Kidney tubule cell (primary cell): Measurements from ENCODE around the gene DEK.
"Not testable (repeated sequence)": the region's sequence is repeated elsewhere in the genome, so short reads cannot be mapped to it uniquely, and the experiment has no call there.

Source experiments
- DNase-seq: peaks from one replicate; pipeline ENCODE4 v3.0.0-alpha.2; 2018; ENCODE audit warnings: low spot score

The DEK gene

DNA sequence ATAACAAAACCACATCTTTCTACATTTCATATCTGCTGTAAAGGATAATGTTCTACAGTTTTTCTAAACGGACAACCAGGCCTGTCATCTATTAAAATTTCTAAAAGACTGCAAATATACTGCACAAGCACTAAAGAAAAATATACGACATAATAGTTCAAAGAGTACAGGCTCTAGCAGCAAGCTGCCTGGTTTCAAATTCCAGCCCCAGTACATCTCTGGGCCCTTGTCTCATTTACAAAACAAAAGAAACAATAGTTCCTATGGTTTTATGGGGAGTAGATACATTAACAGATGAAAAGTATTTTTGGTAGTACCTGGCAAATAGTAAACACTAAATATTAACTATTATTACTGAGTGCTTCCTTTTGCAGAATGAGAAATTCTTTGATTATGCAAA is 24.1 kb downstream of the DEK start:
- DNase-seq: no peak

DNA sequence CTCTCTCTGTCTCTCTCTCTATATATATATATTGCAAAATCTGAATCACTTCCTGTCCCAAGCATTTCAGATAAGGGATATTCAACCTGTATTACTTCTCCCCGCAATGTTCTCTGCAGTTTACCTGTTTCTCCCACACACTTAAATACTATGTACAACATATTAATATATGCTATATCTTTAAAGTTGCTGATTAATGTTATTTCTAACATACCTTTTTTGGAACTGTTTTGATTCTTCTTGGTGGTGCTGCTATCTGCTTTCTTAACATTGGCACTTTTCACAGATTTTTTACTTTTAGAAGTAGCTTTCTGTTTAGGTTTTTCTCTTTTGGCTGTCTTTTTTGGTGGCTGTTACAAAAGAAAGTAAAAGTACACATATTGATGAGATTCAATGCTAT is 27.2 kb downstream of the DEK start:
- DNase-seq: no peak

DNA sequence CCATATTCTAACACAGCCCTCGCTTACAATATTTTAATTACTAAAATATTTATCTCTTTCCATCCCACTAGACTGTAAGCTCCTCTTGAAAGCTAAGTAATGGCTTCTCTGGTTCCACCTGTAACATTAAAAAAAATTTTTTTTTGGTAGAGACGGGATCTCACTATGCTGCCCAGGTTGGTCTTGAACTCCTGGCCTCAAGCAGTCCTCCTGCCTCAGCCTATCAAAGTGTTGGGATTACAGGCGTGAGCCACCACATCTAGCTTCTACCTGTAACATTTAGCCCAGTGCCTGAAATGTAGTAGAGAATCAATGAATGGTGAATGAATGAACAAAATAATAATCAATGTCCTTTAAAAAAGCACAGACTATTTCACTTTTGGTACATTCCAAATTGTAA is 28.8 kb downstream of the DEK start:
- DNase-seq: no peak

DNA sequence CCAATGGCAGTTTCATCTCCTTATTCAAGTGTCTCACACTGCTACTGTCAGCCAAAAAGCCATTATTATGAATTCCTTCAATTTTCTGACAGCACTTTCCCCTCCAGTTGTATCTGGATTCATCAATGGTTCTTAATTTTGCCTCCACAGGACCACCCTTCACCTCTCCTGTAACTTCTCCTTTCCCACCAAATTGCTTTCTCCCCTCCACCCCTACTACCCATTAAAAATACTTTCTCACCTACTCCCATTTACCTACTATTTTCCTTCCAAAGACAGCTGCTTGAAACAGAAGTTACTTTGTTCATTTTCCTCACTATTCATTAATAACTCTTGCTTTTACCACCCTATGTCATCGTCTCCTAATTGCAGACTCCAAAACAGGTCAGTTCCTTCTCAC is 29.8 kb downstream of the DEK start:
- DNase-seq: no peak

DNA sequence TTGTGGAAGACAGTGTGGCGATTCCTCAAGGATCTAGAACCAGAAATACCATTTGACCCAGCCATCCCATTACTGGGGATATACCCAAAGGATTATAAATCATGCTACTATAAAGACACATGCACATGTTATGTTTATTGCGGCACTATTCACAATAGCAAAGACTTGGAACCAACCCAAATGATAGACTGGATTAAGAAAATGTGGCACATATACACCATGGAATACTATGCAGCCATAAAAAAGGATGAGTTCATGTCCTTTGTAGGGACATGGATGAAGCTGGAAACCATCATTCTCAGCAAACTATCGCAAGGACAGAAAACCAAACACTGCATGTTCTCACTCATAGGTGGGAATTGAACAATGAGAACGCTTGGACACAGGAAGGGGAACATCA is 30.6 kb downstream of the DEK start:
- DNase-seq: not testable (repeated sequence)

DNA sequence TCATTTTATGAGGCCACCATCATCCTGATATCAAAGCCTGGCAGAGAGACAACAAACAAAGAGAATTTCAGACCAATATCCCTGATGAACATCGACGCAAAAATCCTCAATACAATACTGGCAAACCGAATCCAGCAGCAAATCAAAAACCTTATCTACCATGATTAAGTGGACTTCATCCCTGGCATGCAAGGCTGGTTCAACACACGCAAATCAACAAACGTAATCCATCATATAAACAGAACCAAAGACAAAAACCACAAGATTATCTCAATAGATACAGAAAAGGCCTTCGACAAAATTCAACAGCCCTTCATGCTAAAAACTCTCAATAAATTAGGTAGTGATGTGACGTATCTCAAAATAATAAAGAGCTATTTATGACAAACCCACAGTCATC is 32.5 kb downstream of the DEK start:
- DNase-seq: not testable (repeated sequence)

DNA sequence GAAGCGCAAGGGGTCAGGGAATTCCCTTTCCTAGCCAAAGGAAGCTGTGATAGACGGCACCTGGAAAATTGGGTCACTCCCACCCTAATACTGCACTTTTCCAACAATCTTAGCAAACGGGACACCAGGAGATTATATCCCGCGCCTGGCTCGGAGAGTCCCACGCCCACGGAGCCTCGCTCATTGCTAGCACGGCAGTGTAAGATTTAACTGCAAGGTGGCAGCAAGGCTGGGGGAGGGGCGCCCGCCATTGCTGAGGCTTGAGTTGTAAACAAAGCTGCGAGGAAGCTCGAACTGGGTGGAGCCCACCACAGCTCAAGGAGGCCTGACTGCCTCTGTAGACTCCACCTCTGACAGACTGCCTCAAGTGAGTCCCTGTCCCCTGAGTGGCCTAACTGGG is 35.7 kb downstream of the DEK start:
- not testable (repeated sequence) for DNase-seq

DNA sequence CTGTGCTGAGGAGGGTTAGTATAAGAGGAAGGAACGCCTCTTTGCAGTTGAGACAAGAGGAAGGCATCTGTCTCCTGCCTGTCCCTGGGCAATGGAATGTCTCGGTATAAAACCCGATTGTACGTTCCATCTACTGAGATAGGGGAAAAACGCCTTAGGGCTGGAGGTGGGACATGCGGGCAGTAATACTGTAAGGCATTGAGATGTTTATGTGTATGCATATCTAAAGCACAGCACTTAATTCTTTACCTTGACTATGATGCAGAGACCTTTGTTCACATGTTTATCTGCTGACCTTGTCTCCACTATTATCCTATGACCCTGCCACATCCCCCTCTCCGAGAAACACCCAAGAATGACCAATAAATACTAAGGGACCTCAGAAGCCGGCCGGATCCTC is 37.2 kb downstream of the DEK start:
- not testable (repeated sequence) for DNase-seq

DNA sequence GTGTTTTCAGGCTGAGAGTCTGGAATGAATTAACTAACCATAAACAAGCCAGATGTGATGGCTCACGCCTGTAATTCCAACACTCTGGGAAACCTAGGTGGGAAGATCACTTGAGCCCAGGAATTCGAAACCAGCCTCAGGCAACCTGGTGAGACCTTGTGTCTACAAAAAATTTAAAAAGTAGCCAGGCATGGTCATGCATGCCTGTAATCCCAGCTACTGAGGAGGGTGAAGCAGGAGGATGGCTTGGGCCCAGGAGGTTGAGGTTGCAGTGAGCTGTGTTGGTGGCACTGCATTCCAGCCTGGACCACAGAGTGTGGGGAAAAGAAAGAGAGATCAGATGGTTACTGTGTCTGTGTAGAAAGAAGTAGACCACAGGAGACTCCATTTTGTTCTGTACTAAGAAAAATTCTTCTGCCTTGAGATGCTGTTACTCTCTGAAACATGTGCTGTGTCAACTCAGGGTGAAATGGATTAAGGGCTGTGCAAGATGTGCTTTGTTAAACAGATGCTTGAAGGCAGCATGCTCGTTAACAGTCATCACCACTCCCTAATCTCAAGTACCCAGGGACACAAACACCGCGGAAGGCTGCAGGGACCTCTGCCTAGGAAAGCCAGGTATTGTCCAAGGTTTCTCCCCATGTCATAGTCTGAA is 37.8 kb downstream of the DEK start:
- peak; percentile 68 for DNase-seq

DNA sequence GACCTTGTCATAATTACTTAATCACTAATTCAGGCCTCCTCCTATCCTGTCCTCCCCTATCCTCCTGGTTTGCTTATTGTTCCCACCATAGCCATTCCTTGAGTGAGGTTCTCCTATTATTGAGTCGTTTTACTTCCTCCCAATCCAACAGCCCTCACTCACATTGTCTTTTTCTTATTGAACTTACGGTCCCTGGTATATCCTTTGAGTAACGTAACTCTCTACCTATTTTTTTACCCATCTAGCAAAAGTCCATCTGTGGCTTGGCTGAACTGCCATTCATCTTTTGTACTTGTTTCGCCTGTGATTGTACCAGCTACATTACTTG is 43.1 kb downstream of the DEK start:
- no peak for DNase-seq

DNA sequence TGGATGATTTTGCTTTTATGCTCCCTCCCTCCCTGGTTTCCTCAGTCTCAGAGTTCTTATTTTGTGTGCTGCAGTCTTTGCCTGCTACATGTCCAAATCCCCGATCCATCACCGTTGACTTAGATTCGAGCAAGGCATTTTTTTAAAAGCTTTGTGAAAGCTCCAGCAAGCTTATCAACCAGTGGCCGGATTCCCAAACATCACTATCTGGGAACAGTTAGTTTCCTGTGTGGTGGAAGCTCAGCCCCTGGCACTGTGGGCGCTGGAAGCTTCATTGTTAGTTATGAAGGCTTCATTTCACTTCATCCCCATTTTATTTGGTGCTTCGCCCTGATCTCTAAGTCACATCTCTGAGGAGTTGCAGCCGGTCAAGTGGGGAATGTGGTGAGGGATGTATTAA is 44.7 kb downstream of the DEK start:
- DNase-seq: no peak

DNA sequence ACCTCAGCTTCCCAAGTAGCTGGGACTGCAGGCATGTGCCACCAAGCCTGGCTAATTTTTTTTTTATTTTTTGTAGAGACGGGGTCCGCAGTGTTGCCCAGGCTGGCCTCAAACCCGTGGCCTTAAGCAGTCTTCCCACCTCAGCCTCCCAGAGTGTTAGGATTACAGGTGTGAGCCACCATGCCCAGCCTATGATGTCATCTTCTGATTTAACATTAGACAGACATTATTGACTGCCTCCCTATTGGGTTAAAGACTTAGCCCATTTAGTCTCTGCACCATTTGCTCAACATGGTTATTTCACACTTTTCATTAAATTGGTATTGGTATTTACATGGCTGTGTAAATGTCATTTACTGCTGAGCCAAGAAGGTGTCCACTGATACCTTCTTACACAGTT is 46.1 kb downstream of the DEK start:
- DNase-seq: no peak

DNA sequence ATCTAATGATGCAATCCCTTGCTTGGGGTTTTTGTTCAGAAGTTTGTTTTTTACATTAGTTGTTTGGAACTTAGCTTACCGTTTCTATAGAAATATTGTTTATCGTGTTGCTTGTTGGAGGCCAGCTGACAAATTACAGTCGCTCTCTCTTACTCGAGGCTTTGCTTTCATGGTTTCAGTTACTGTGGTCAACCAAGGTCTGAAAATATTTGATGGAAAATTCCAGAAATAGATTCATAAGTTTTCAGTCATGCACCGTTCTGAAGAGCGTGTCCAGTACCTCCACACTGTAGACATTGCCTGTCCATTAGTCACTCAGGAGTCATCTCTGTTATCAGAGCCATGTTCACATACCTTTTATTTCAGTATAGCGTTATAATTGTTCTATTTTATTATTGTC is 47.9 kb downstream of the DEK start:
- DNase-seq: peak; percentile 92

DNA sequence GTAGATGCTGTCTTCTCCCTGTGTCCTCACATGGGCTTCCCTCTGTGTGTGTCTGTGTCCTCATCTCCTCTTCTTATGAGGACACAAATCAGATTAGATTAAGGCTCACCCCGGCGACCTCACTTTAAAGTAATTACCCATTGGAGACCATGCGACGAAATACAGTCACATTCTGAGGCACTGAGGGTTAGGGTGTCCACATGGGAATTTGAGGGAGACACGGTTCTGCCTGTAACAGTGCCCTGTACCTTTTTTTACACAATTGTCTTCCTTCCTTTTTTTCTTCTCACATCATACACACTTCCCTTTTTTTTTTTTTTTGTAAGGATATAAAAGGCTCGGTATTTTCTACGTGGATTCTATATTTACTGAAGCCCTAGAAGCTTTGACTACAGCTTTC is 48.9 kb downstream of the DEK start:
- DNase-seq: no peak

DNA sequence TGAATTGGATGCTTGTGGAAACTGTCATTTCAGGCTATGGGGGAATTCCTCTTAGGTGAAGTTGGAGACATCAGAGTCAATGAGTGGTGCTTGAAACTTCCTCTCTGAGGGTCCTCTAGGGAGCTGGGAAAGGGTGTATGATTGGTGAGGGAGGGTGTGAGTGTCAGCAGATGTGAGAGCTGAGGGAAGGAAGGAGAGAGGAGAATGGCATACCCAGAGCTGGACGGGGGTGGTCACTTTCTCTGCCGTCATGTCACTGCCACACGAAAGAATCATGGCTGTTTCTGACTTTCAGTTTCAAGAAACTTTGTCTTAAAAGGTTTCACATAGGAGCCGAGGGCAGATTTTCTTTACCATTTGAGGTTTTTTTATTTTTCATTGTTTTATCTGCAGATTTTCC is 50.3 kb downstream of the DEK start:
- DNase-seq: no peak

DNA sequence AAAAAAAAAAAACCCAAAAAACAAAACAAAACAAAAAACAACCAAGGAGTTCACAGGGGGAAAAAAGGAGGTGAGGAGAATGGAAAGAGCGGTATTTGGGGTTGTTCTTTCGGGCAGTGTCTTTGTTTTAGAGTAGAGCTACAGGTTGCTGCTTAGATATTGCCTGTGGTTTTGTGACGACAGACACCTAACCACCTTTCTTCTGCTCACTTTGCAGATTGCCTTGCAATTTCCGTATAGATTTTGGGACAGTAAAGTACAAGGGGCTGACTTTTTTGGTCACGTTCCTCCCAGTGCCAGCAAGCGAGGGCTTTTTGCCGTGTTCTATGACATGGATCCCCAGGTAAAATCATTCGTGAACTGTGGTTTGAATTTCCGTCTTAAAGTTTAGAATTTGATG is 50.9 kb downstream of the DEK start:
- DNase-seq: no peak

DNA sequence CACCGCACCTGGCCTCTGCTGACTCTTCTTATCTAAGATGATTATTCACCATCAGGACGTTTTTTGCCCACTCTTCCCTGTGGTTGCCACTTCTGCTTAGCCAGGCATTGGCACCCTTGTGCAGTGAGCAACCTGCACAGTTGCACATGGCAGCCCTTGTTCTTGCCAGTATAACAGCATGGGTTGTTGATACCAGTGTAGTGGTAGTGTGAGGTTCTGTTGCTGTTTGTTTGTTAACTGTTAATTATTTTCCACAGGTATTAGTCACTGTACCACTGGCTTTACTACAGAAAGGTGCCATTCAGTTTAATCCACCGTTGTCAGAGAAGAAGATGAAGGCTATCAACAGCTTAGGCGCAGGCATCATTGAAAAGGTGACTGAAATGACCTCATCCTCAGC is 52.1 kb downstream of the DEK start:
- peak; percentile 27 for DNase-seq

DNA sequence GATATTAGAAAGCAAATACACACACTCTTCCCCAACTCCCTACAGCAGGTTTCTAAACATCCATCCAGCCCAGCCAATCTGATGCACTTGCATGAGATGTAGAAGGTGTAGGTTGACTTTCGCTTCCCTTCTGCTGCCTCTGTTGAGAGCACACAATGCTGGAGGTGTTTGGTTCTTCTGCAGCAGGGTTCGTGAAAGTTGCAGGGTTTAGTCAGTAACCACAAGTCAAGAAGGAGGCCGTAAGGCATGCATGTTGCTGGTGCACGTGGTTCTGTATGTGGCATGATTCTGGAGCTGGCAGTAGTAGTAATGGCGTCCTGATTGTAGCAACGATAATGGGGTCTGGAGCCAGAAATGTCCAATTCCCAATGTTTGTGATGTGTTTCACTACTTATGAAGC is 53.0 kb downstream of the DEK start:
- no peak for DNase-seq

DNA sequence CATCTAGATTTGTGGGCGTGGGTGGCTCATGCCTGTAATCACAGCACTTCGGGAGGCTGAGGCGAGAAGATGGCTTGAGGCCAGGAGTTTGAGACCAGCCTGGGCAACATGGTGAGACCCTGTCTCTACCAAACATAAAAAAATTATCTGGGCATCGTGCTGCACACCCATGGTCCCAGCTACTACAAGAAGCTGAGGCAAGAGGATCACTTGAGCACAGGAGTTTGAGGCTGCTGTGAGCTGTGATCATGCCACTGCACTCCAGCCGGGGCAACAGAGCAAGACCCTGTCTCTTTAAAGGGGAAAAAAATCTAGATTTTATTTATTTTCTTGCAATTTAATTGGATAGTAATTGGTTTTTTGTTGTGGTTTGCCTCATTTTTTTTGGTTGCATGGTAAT is 53.6 kb downstream of the DEK start:
- DNase-seq: no peak

DNA sequence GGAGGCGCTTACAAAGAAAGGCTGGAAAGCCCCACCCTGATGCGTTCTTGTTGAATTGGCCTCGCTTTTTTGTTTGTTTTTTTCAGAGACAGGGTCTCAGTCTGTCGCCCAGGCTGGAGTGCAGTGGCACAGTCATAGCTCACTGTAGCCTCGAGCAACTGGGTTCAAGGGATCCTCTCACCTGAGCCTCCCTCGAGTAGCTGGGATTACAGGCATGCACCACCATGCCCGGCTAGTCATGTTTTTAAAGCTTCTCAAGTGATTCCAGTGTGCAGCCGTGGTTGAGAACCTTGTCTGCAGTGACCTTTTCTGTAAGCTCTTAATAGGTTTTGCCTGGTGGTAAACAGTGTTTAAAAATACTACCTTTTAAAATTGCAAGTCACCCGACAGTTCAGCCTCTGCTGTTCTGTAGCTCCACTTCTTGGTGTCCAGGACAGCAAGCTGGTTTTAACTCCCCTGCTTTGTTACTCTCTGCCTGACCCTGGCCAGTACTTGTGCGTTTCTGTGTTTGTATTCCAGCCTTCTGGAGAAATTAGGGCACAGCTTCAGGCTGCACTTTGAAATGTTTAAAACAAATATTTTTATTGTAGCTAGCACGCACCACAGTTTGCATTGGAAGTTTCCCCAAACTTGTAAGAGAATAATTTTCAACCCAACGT is 54.7 kb downstream of the DEK start:
- no peak for DNase-seq

DNA sequence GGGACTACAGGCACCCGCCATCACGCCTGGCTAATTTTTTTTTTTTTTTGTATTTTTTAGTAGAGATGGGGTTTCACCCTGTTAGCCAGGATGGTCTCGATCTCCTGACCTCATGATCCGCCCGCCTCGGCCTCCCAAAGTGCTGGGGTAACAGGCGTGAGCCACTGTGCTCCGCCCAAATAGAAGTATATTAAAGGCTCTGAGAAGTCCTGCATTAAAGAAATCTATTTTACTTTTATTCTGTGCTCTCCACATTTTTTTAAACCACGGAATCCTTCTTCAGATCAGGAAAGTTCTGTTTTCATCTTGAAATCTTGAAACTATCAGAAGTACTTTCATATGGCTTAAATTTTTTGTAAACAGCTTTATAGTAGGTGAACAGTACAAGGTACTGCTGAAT is 55.6 kb downstream of the DEK start:
- DNase-seq: not testable (repeated sequence)

DNA sequence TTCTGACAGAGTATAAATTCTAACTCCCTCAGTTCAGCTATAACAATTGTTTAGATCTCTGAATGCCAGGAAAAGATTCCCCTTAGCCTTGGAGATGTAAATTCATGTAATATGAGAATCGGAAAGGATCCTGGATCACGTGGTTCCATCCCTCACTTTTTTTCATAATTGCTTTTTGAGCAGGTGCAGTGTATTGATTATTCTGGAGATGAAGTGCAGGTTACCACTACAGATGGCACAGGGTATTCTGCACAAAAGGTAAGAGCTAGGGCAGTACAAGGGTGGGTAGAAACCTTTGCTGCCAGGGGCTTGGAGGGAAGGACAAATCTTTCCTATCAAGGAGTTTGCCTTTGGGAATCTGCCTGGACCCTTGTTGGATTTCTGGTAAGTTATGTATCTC is 56.4 kb downstream of the DEK start:
- DNase-seq: no peak

DNA sequence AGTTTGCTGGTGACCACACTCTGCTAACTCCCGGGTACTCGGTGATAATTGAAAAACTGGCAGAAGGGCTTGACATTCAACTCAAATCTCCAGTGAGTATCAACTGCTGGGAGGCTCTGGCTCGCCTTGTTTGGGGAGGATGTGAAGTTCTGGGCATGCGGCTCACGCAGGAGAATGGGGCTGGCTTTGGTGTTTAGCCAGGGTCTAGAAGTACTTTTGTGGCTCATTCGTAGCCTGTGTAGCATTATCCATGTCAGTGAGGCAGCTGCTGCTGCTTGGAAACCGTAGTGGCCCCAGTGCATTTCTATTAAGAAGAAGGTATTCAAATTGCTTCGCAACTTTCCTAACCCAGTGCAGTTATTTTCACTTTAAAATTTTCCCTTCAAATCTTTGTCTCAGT is 56.9 kb downstream of the DEK start:
- no peak for DNase-seq

DNA sequence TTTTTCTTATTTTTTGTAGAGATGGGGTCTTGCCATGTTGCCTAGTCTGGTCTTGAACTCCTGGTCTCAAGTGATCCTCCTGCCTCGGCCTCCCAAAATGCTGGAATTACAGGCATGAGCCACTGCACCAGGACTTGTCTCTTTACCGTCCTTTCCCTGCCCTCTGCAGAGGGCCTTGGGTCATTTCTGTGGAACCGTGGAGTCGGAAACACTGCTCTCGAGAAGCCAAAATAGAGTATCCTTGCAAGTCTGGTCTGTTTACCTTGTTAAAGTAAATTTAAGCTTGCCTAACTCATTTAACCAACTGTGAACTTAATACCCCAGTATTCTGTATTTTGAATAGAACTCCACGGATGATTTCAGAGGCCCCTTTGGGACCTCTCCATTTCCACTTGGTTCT is 57.7 kb downstream of the DEK start:
- DNase-seq: no peak

DNA sequence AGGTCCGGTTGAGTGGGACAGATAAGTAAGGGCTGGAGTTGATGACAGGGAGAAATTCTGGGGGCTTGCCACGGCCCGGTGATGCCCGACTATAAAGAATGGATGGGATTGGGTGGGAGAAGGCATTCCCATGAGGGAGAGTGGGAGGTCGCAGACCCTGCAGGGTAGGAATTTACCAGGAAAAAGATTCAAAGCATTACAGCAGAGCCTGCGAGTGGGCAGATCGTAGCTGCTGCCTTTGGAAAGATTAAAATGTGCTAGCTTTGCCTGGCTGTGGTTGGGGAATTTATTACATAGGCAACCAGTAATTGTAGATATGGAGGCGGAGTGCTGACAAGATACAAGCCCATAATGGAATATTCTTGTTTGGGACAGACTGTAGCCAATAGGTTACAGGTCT is 59.6 kb downstream of the DEK start:
- no peak for DNase-seq
